Stimulated activated CD4-positive, alpha-beta T cell treated with anti-CD3 and anti-CD28 coated beads, Interleukin-15, amount 100 ng/mL, for 48 hours (primary cell): Measurements from ENCODE around the gene PLEKHM1.
"Not testable (repeated sequence)": the region's sequence is repeated elsewhere in the genome, so short reads cannot be mapped to it uniquely, and the experiment has no call there.

Source experiments
- DNase-seq, 2 donors: peaks; one replicate each; pipeline ENCODE4 v3.0.0-alpha.2; 2020; ENCODE audit warnings: low read depth in 2 of 2

Gene PLEKHM1

GRCh38 chr17:45461524-45462327 lies 28.8 kb downstream of the PLEKHM1 start:
- peak; percentile 38 to 40 for DNase-seq

DNA sequence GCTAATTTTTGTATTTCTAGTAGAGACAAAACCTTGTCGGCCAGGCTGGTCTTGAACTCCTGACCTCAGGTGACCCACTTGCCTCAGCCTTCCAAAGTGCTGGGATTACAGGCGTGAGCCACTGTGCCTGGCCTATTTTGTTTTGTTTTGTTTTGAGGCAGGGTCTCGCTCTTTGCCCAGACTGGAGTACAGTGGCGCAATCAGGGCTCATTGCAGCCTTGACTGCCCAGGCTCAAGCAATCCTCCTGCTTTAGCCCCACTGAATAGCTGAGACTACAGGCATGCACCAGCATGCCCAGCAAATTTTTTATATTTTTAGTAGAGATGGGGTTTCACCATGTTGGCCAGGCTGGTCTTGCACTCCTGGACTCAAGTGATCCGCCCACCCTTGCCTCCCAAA lies 30.1 kb downstream of the PLEKHM1 start:
- not testable (repeated sequence) for DNase-seq

DNA sequence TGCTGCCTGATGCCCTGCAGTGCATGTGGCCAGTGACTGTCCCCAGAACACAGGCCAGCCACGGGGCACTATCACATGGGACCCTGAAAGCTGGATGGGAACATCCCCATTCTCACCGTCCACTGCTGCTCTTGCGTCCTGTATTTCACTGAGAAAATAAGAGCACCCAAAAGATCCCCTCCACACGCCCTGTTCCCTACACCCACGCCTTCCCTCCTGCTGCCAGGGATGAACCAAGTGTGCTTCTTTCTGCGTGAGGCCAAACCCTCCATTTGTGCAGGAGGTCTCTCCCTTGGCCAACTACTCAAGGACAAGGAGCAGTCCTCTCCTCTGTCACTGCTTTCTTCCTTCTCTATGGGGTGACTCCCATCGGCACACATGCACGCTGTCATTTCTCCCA lies 36.2 kb downstream of the PLEKHM1 start:
- DNase-seq = not testable (repeated sequence)

- DNase-seq = not testable (repeated sequence)
Observed at GRCh38 chr17:45453731-45454130, 36.8 kb downstream of the PLEKHM1 start.

GRCh38 chr17:45453225-45453534 lies 37.3 kb downstream of the PLEKHM1 start:
- DNase-seq = not testable (repeated sequence)

- DNase-seq = not testable (repeated sequence)
Observed at GRCh38 chr17:45452329-45453224, 37.9 kb downstream of the PLEKHM1 start.

DNA sequence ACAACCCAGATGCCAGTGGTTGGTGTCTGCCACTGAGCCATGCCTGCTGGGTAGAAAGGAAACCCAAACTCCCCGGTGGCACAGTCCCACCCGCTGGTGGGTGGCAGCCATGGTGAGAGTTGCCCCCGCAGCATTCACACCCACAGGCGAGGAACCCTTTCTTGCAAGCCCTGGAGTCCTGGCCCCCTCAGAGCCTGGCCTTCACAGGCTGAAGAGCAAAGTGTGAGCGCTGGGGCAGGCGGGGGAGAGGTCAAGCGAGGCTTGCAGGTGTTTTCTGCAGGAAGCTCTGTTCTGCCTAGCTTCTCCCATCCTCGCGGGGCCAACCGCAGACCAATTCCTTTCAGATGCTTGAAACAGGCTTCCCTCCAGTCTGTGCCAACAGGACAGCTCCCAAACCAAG lies 38.9 kb downstream of the PLEKHM1 start:
- DNase-seq = not testable (repeated sequence)

- no peak for DNase-seq
Observed at GRCh38 chr17:45451131-45451530, 39.4 kb downstream of the PLEKHM1 start.

DNA sequence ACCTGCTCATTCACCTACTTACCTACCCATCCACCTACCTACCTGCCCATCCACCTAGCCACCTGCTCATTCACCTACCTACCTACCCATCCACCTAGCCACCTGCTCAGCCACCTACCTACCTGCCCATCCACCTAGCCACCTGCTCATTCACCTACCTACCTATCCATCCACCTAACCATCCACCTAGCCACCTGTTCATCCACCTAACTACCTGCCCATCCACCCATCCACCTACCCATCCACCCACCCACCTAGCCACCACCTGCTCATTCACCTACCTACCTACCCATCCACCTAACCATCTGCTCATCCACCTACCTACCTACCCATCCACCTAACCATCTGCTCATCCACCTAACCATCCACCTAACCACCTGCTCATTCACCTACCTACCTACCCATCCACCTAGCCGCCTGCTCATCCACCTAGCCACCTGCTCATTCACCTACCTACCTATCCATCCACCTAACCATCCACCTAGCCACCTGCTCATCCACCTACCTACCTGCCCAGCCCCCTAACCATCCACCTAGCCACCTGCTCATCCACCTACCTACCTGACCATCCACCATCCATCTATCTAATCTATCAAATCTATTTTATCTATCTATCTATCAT lies 40.7 kb downstream of the PLEKHM1 start:
- not testable (repeated sequence) for DNase-seq

- not testable (repeated sequence) for DNase-seq
Observed at GRCh38 chr17:45449260-45449659, 41.3 kb downstream of the PLEKHM1 start.

- DNase-seq = not testable (repeated sequence)
Observed at GRCh38 chr17:45448483-45448882, 42.0 kb downstream of the PLEKHM1 start.

- not testable (repeated sequence) for DNase-seq
Observed at GRCh38 chr17:45448066-45448465, 42.5 kb downstream of the PLEKHM1 start.

DNA sequence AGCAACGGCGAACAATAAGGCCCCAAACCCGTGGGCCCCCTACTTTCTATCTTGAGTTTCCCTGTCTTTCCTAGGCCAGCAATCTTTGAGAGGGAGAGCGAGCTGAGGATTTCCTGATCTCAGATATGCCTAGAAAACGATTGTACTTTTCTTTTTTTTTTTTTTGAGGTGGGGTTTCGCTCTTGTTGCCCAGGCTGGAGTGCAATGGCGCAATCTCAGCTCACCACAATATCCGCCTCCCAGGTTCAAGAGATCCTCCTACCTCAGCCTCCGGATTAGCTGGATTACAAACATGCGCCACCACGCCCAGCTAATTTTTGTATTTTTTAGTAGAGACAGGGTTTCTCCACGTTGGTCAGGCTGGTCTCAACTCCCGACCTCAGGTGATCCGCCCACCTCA lies 42.9 kb downstream of the PLEKHM1 start:
- DNase-seq = not testable (repeated sequence)

DNA sequence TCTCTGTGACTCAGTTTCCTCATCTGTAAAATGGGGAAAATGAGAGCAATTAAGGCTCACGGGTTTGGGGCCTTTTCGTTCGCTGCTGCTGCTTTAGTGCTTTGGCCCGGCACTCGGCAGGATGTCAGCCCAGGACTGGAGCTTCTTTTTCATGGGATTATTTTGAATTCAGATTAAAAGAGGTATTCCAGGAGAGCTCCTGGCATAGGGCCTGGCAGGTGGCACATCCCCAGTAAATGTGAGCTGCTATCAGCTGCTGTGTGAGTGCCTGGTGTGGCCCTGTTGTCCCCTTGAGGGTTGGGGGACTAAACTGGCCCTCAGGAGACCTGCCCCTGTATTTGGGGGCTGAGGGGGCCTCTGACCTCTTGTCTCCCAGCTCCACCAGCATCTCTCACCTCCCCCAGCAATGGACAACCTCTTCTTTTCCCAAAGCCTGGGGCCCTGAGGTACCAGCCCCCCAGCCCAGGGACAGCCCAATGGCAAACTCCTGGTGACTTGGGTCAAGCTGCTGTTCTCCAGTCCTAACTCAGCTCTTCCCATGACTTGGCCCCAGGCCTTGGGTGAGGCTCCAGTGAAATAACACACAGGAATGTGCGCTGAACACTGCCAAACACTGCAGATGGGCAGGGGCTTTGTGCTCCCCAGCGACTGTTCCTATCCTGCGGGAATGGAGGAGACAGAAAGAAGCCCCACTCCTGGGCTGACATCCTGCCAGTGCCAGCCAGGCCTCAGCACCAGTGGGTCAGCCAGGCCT lies 43.5 kb downstream of the PLEKHM1 start:
- DNase-seq = not testable (repeated sequence)

- DNase-seq = not testable (repeated sequence)
Observed at GRCh38 chr17:45445901-45446743, 44.4 kb downstream of the PLEKHM1 start.

DNA sequence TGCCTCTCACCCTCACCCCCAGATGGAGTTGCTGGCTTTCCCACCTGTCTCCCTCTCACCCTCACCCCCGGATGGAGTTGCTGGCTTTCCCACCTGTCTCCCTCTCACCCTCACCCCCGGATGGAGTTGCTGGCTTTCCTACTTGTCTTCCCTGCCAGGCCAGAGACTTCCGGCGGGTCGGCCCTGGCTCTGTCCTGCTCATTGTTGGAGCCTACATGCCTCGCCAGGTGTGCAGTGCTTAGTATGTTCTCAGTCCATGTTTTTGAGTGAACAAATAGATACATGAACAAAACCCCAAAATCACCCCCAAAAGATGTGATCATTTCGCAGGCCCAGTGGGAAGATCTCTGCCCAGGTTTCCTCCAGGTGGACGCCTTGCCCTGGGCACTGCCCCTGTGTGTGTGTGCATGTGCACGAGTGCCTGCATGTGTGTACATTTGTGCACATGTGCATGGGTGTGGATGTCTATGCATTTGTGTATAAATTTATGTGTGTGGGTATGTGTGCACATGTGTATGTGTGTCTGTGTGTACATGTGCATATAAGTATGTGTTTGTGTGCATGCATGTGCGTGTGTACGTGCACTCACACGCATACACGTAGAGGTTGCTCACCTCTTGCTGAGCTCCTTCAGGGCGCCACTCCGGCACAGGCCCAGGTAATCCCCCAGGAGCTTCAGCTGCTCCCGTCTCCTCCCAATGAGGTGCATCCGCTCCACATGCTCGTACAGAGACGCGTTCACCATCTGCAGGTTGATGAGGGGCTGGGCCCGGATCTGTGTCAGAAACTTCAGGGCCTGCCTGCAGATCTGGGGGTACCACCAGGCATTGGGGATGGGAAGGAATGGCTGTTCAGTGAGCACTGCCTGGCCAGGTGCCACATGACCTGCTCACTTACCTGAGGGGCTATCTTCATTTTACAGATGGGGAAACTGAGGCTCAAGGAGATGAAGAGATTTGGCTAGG lies 45.4 kb downstream of the PLEKHM1 start:
- DNase-seq = not testable (repeated sequence)

DNA sequence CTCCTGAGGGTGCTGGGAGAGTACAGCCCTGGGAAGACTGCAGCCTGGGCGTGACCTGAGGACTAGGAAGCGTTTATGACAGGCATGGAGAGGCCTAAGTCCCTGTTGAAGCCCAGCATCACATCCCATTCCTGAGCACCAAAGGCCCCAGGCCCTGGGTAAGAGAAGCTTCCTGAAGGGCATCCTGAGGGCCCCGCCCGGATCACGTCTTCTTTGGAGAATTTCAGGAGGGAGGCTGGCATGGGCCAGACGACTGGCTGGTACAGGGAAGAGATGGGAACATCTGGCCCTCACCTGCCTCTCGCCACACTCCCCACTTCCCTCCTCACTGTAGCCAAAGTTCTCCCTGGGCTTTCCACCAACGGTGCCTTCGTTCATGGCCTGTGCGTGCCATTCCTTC lies 46.2 kb downstream of the PLEKHM1 start:
- not testable (repeated sequence) for DNase-seq

- DNase-seq = not testable (repeated sequence)
Observed at GRCh38 chr17:45443371-45444260, 46.9 kb downstream of the PLEKHM1 start.
